ENCODE measurements around the gene MAGEB6B.
"Not testable (repeated sequence)": the region's sequence is repeated elsewhere in the genome, so short reads cannot be mapped to it uniquely, and the experiment has no call there.

Gene MAGEB6B, protein sequence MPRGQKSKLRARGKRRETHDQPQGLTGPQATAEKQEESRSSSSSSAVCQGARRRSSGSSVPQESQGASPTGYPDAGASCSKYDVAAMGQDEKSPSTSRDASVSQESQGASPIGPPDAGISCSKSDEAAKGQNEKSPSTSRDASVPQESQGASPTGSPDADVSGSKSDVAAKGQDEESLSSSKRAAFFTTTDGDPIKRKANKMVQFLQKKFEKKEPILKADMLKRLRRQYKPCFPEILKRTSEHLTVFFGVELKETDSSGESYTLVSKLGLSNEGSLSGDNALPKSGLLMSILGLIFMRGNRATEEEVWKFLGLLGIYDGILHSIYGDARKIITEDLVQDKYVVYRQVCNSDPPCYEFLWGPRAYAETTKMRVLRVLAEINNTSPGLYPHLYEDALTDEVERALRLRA

DNA sequence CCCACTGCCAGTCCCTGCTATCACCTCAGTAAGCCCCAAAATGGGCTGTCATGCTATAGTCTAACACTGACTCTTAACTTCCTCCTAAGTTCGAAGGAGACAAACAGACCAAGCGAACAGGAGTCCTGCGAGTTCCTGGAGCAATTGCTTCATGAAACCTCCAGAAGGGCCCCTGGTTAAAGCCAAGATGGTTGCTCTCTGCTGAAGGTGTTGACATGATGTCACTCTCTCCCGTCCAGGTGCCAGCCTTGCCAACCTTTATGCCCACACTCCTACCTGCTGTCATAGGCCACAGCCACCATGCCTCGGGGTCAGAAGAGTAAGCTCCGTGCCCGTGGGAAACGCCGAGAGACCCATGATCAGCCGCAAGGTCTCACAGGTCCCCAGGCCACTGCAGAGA, at the start of gene MAGEB6B:
MAGEB6B (plus strand) TSS at position 301 of the 400 bp plus-strand sequence; CDS start at position 301, 0 bp downstream.
- H3K4me3 ChIP-seq (ENCODE audit: low read depth, low read length) = no peak within 1 kb of the TSS
- POLR2A ChIA-PET = no interaction called here
- TF ChIP-seq, protein P1, sequence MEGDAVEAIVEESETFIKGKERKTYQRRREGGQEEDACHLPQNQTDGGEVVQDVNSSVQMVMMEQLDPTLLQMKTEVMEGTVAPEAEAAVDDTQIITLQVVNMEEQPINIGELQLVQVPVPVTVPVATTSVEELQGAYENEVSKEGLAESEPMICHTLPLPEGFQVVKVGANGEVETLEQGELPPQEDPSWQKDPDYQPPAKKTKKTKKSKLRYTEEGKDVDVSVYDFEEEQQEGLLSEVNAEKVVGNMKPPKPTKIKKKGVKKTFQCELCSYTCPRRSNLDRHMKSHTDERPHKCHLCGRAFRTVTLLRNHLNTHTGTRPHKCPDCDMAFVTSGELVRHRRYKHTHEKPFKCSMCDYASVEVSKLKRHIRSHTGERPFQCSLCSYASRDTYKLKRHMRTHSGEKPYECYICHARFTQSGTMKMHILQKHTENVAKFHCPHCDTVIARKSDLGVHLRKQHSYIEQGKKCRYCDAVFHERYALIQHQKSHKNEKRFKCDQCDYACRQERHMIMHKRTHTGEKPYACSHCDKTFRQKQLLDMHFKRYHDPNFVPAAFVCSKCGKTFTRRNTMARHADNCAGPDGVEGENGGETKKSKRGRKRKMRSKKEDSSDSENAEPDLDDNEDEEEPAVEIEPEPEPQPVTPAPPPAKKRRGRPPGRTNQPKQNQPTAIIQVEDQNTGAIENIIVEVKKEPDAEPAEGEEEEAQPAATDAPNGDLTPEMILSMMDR (IDR thresholded peaks at IDR 0.05; ENCODE audit: insufficient read depth, low read length, missing control alignments) = no peak
- CTCF ChIA-PET = no interaction called here
- no peak for DNase-seq (ENCODE audit: low read depth, low spot score)

DNA sequence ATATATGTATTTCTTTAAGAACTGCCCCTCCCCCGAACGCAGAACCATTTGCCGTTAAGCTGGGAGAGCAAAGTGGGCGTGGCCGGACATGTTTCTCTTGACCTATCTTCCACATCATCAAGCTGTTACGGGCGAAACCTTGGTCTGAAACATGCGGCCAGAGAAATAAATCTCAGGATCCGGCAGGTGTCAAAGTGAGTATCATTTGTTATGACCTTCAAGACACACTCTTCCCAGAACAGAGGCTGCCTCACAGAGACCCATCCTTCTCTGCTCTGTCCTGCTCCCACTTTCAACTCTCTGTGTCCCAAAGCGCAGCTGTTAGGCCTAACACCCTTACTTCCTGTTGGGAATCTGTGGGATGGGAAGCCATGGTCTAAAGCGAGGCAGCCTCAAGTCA, 22.1 kb upstream of the MAGEB6B start, which contains the start of gene MAGEB18:
MAGEB18 (plus strand) TSS at position 70 of the 400 bp plus-strand sequence. CDS start 643 bp downstream, outside the sequence.
- ChIA-PET POLR2A (no interaction called here), CTCF (no interaction called here)
- H3K4me3 ChIP-seq (ENCODE audit: low read depth, low read length) = no peak within 1 kb of the TSS
- DNase-seq (ENCODE audit: low read depth, low spot score) = no peak
- TF ChIP-seq, protein P1 (IDR thresholded peaks at IDR 0.05; ENCODE audit: insufficient read depth, low read length, missing control alignments) = no peak

DNA sequence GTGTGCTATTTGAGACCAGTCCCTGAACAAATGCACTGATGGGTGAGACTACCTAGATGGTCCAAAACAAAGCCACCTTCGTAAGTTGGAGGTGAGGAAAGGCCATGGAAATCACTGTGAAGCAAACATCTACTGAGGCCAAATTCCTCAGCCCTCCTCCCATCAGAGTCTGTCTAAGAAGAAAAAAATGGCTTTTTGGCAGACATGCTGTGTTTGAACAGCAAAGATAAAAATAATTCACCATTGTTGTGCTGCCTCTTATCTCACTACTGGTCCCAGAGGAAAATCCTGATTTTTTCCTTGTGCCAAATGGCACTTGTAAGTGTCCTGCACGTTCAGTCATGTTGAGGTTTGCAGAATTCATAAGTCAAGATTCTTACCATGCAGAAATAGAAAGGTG, 14.4 kb upstream of the MAGEB6B start:
- ChIA-PET CTCF (no interaction called here), POLR2A (no interaction called here)
- DNase-seq (ENCODE audit: low read depth, low spot score) = no peak
- TF ChIP-seq, protein P1 (IDR thresholded peaks at IDR 0.05; ENCODE audit: insufficient read depth, low read length, missing control alignments) = no peak
- H3K4me3 ChIP-seq (ENCODE audit: low read depth, low read length) = no peak overlapping the region

DNA sequence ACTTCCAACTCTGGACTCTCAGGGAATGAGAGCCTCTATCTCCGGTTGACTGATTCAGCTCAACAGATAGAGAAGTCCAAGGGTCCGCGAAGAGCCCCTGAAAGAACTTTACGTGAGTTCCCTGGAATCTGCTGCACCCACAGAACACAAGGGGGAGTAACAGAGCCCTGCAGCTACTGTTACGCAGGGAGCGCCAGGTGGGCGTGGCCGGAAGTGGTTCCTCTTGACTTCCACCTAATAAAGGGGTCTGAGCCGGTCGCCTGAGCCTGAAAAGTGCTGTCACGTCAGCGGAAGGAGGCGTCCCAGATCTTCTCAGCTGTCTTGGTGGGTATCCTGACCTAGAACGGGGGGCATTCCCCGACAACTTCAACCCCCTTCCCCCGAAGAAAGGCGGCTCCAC, 31.8 kb downstream of the MAGEB6B start, which contains the start of gene MAGEB6:
MAGEB6 (plus strand) TSS at position 237 of the 400 bp plus-strand sequence. CDS start 1,407 bp downstream, outside the sequence.
- CTCF ChIA-PET = no interaction called here
- POLR2A ChIA-PET = no interaction called here
- TF ChIP-seq, protein P1 (IDR thresholded peaks at IDR 0.05; ENCODE audit: insufficient read depth, low read length, missing control alignments) = no peak
- no peak within 1 kb of the TSS for H3K4me3 ChIP-seq (ENCODE audit: low read depth, low read length)
- DNase-seq (ENCODE audit: low read depth, low spot score) = no peak

DNA sequence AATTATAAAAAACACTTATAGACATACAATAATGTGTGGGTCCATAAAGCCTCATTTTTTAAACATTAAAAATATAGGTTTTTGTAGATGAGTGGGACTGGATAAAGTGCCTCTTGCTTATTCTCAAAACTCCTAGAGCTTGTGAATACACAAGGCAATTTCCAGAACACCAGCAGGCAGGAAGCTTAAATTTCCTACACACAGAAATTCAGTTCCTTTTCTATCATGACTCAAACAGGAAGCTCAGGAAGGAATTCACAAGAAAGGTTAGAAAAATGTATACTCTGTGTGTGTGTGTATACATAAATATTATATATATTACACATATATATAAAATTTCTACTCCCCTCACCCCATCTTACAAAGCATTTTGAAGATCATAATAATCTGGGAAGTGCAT, 43.2 kb downstream of the MAGEB6B start:
- TF ChIP-seq, protein P1 (IDR thresholded peaks at IDR 0.05; ENCODE audit: insufficient read depth, low read length, missing control alignments) = no peak
- DNase-seq (ENCODE audit: low read depth, low spot score) = no peak
- CTCF ChIA-PET = no interaction called here
- POLR2A ChIA-PET = no interaction called here
- H3K4me3 ChIP-seq (ENCODE audit: low read depth, low read length) = no peak overlapping the region

DNA sequence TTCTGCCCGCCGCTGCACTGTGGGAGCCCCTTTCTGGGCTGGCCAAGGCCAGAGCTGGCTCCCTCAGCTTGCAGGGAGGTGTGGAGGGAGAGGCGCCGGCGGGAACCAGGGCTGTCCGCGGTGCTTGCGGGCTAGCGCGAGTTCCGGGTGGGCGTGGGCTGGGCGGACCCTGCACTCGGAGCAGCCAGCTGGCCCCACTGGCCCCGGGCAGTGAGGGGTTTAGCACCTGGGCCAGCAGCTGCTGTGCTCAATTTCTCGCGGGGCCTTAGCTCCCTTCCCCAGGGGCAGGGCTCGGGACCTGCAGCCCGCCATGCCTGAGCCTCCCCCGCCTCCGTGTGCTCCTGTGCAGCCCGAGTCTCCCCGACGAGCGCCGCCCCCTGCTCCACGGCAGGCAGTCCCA, 44.3 kb downstream of the MAGEB6B start:
- CTCF ChIA-PET; POLR2A ChIA-PET; H3K4me3 ChIP-seq (ENCODE audit: low read depth, low read length); DNase-seq (ENCODE audit: low read depth, low spot score): not testable (repeated sequence)

DNA sequence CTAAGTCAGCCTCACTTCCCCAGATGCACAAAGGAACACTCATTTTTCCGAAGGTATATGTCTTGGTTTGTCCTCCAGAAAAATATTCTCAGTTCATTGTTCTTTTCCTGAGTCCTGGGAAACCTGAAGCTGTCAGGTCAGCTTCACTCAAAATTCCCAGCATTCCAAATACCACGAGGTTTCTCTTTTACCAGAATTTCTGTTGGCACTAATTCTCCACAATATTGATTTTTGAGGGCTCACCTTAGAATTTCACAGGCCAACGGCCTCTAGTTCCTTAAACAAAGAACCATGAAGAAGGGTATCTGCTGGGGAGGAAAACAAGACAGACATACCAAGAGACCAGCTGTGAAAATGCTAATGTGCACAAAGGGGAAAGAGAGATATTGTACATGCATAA, 47.6 kb downstream of the MAGEB6B start:
- CTCF ChIA-PET = no interaction called here
- POLR2A ChIA-PET = no interaction called here
- DNase-seq (ENCODE audit: low read depth, low spot score) = no peak
- TF ChIP-seq, protein P1 (IDR thresholded peaks at IDR 0.05; ENCODE audit: insufficient read depth, low read length, missing control alignments) = no peak
- H3K4me3 ChIP-seq (ENCODE audit: low read depth, low read length) = no peak overlapping the region
